Fibroblast of gingiva (primary cell): Measurements from ENCODE around the gene CAMK2G.

Experiments used
- DNase-seq: peaks from one replicate; pipeline ENCODE4 v3.0.0-alpha.2; 2011; ENCODE audit warnings: low read depth

The CAMK2G gene

DNA sequence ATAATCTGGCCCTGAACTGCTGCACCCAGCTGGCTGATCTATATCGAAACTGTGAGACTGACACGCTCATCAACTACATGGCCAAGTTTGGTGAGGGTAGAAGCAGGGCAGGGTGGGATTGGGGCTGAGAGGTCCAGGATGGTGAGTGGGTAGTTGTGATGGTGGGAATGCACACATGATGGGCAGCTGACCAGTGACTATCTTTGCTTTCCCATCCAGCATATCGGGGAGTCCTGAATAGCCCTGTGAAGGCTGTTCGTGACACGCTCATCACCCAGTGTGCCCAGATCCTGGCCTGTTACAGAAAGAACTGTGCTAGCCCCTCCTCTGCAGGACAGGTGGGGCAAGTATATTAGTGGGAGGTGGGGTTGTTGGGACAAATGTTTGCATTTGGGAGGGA is 105.0 kb downstream of the CAMK2G start:
- no peak for DNase-seq

- no peak for DNase-seq
Measured at GRCh38 chr10:73768881-73769280, 105.5 kb downstream of the CAMK2G start.

GRCh38 chr10:73765066-73765465 is 109.3 kb downstream of the CAMK2G start:
- no peak for DNase-seq

- DNase-seq = no peak
Measured at GRCh38 chr10:73763343-73763742, 111.0 kb downstream of the CAMK2G start.

GRCh38 chr10:73762915-73763314 is 111.4 kb downstream of the CAMK2G start:
- DNase-seq = no peak
